K562 (cell line): ENCODE data around the gene MDN1. TPM values are rescaled to one million over a fixed set of nuclear protein-coding genes. Genes with fewer than 3 reads are reported as not detected.

Experiments used
- ATAC-seq: fragments of 200-7000 bp; cut with Tn5 transposase; 3 replicates; pipeline ENCODE4 v1.9.1; 2020; ENCODE audit warnings: moderate library complexity
- BruUV-seq: library from RNA; stranded (reverse); fragments of 400-500 nt; replicated peaks from 2 replicates; lab custom pipeline; 2021; lab: Mats Ljungman, UMichigan
- CTCF ChIA-PET: fragments of 300-600 bp; formaldehyde crosslinking; extraction: SDS; loops from one replicate; lab custom pipeline; 2021; ENCODE audit warnings: low intra/inter-chr PET ratio; lab: Yijun Ruan, JAX
- POLR2A ChIA-PET: fragments of 300-600, 350-650 bp; sonication (Branson Sonifier 250); formaldehyde crosslinking; extraction: SDS; loops from one replicate; lab custom pipeline; 2021; ENCODE audit warnings: antibody characterized with exemption, inconsistent platforms; lab: Yijun Ruan, JAX
- DNase-seq, 4 experiments: peaks; one replicate each; pipeline versions ENCODE4 v3.0.0 to v3.0.0-alpha.2; 2011 to 2018; ENCODE audit warnings: low spot score in 3 of 4, mixed read lengths in 3 of 4; ENCODE audit errors: extremely low read depth in 1 of 4
- FAIRE-seq: peaks from 2 replicates; lab custom pipeline; 2011; peaks lifted over from hg19 to GRCh38; lab: Jason Lieb, UNC
- H2AFZ ChIP-seq: 2 replicates; pipeline ENCODE4 v1.6.0; 2011; ENCODE audit warnings: low read depth, low read length, control low read depth, inconsistent platforms
- H3K27ac ChIP-seq: fragments of 200-600 bp; 3 replicates; pipeline ENCODE4 v1.8.0; 2011; ENCODE audit warnings: low read depth, mild to moderate bottlenecking, control low read depth, inconsistent platforms, low read length, moderate library complexity, mixed read lengths; ENCODE audit errors: extremely low read depth
- H3K27me3 ChIP-seq, 2 experiments: fragments of 300-600 bp in 1 of 2; 2 replicates in 1 of 2; 3 replicates in 1 of 2; pipeline versions ENCODE4 v1.6.0 to v1.8.0; 2011; ENCODE audit warnings: inconsistent platforms in 2 of 2, low read length in 2 of 2, mild to moderate bottlenecking in 1 of 2, mixed read lengths in 1 of 2, moderate library complexity in 1 of 2; ENCODE audit not compliant: control insufficient read depth in 2 of 2, insufficient read depth in 2 of 2
- H3K36me3 ChIP-seq: fragments of 300-600 bp; 3 replicates; pipeline ENCODE4 v1.8.0; 2011; ENCODE audit warnings: mild to moderate bottlenecking, low read length, inconsistent platforms; ENCODE audit not compliant: control insufficient read depth, insufficient read depth
- H3K4me1 ChIP-seq, 2 experiments: fragments of 200-600 bp in 1 of 2; replicated peaks in 1 of 2; 2 replicates in 1 of 2; 3 replicates in 1 of 2; pipeline versions ENCODE4 v1.5.1 to v1.8.0; 2011; ENCODE audit warnings: inconsistent platforms in 2 of 2, low read length in 2 of 2, mild to moderate bottlenecking in 1 of 2, mixed read lengths in 1 of 2, moderate library complexity in 1 of 2; ENCODE audit not compliant: control insufficient read depth in 2 of 2, insufficient read depth in 2 of 2
- H3K4me2 ChIP-seq: 2 replicates; pipeline ENCODE4 v1.6.1; 2011; ENCODE audit warnings: low read length, control low read depth, inconsistent platforms, mixed read lengths; ENCODE audit not compliant: insufficient read depth
- H3K4me3 ChIP-seq: fragments of 200-600 bp; sonication (generic), shearing (Covaris generic); 2 replicates; pipeline ENCODE4 v1.5.1; 2016; ENCODE audit warnings: control low read depth, inconsistent platforms
- H3K79me2 ChIP-seq: fragments of 200-600 bp; 3 replicates; pipeline ENCODE4 v1.8.0; 2011; ENCODE audit warnings: low read length, inconsistent platforms; ENCODE audit not compliant: control insufficient read depth, insufficient read depth
- H3K9ac ChIP-seq, 2 experiments: 2 replicates each; pipeline versions ENCODE4 v1.6.0 to v1.6.1; 2011; ENCODE audit warnings: low read depth in 2 of 2, low read length in 2 of 2, control low read depth in 1 of 2, inconsistent platforms in 1 of 2, mild to moderate bottlenecking in 1 of 2, mixed read lengths in 1 of 2; ENCODE audit not compliant: insufficient read depth in 1 of 2
- H3K9me1 ChIP-seq: one replicate; pipeline ENCODE4 v1.6.0; 2011; ENCODE audit warnings: inconsistent platforms, mild to moderate bottlenecking, low read length, moderate library complexity; ENCODE audit not compliant: control insufficient read depth, insufficient read depth
- H3K9me3 ChIP-seq: replicated peaks from 2 replicates; pipeline ENCODE4 v1.5.1; 2011; ENCODE audit warnings: low read depth, low read length, inconsistent platforms; ENCODE audit not compliant: control insufficient read depth, insufficient read depth
- H4K20me1 ChIP-seq: replicated peaks from 2 replicates; pipeline ENCODE4 v1.6.1; 2011; ENCODE audit warnings: low read length, inconsistent platforms, mixed read lengths; ENCODE audit not compliant: control insufficient read depth, insufficient read depth
- CBFA2T3 ChIP-seq: fragments of 450-650 bp; IDR thresholded peaks from 2 replicates; pipeline ENCODE4 v1.6.1; 2017
- E2F3 ChIP-seq: fragments of 250-450 bp; sonication (Bioruptor Pico); IDR thresholded peaks from 2 replicates; pipeline ENCODE4 v1.4.0; 2020; ENCODE audit warnings: mild to moderate bottlenecking
- ETV1 ChIP-seq: fragments of 450-650 bp; conservative IDR thresholded peaks from 2 replicates; pipeline ENCODE4 v1.6.1; 2016; ENCODE audit warnings: missing genetic modification characterization, control low read depth, low read depth, missing compliant biosample characterization
- FOSL1 ChIP-seq: fragments of 200-800 bp; sonication (Bioruptor generic); conservative IDR thresholded peaks from 2 replicates; pipeline ENCODE4 v1.6.1; 2016; ENCODE audit warnings: missing genetic modification characterization, missing compliant biosample characterization
- HNRNPL ChIP-seq: fragments of 200-400 bp; formaldehyde crosslinking; IDR thresholded peaks from 2 replicates; pipeline ENCODE4 v1.6.1; 2017; ENCODE audit warnings: low read depth, mild to moderate bottlenecking, low read length
- KAT8 ChIP-seq: fragments of 450-650 bp; IDR thresholded peaks from 2 replicates; pipeline ENCODE4 v1.6.1; 2016; ENCODE audit warnings: low read depth, mild to moderate bottlenecking
- NFE2 ChIP-seq: IDR thresholded peaks from 2 replicates; pipeline ENCODE4 v1.6.1; 2014; ENCODE audit warnings: antibody characterized with exemption, low read depth
- NRF1 ChIP-seq, 2 experiments: fragments of 450-650 bp; IDR thresholded peaks in 1 of 2; conservative IDR thresholded peaks in 1 of 2; 2 replicates each; pipeline ENCODE4 v1.6.1; 2014; ENCODE audit warnings: mild to moderate bottlenecking in 2 of 2
- PTBP1 ChIP-seq: fragments of 200-400 bp; formaldehyde crosslinking; IDR thresholded peaks from 2 replicates; pipeline ENCODE4 v1.6.1; 2017; ENCODE audit warnings: low read depth, low read length
- PYGO2 ChIP-seq: fragments of 450-650 bp; IDR thresholded peaks from 2 replicates; pipeline ENCODE4 v1.6.1; 2016; ENCODE audit warnings: mild to moderate bottlenecking, missing genetic modification characterization, moderate library complexity, missing compliant biosample characterization
- SETDB1 ChIP-seq: IDR thresholded peaks from one replicate; pipeline ENCODE4 v1.6.1; 2012; ENCODE audit warnings: low read length, control low read depth, inconsistent platforms
- TCF15 ChIP-seq: fragments of 250-450 bp; sonication (Bioruptor Pico); IDR thresholded peaks from 2 replicates; pipeline ENCODE4 v1.8.0; 2022; ENCODE audit warnings: moderate library complexity, mild to moderate bottlenecking, inconsistent platforms
- ZNF324 ChIP-seq: fragments of 250-450 bp; sonication (Bioruptor Pico); IDR thresholded peaks from 2 replicates; pipeline ENCODE4 v1.4.0; 2020; ENCODE audit warnings: mild to moderate bottlenecking
- ZNF639 ChIP-seq, 2 experiments: fragments of 200-800 bp in 1 of 2; sonication (Bioruptor generic) in 1 of 2; sonication (generic) in 1 of 2; formaldehyde crosslinking in 1 of 2; IDR thresholded peaks in 1 of 2; conservative IDR thresholded peaks in 1 of 2; 2 replicates each; pipeline versions ENCODE4 v1.5.0 to v1.6.1; 2016 to 2020; ENCODE audit warnings: missing compliant biosample characterization in 1 of 2, missing genetic modification characterization in 1 of 2, missing genetic modification reagents in 1 of 2
- ZNF644 ChIP-seq: fragments of 200-800 bp; sonication (Bioruptor generic); IDR thresholded peaks from 2 replicates; pipeline ENCODE4 v1.6.1; 2016; ENCODE audit warnings: low read depth, missing genetic modification characterization, missing compliant biosample characterization
- ZNF75A ChIP-seq: fragments of 450-650 bp; formaldehyde crosslinking; IDR thresholded peaks from 2 replicates; pipeline ENCODE4 v1.4.0; 2020; ENCODE audit warnings: mild to moderate bottlenecking
- in situ Hi-C: fragments of 300-500 bp; cut with MboI; formaldehyde crosslinking; loops from 4 replicates; pipeline ENCODE4 v1.15.0; 2018; ENCODE audit warnings: inconsistent platforms, mixed read lengths
- intact Hi-C: fragments of 100-400 bp; cut with micrococcal nuclease; formaldehyde crosslinking; loops from 2 replicates; pipeline ENCODE4 v1.14.2; 2022
- polyA plus RNA-seq, 8 experiments: library from polyadenylated mRNA; depleted of rRNA in 4 of 8; stranded (reverse) in 5 of 8; unstranded in 3 of 8; fragments of >200 nt; fragmentation: Nextera tagmentation in 2 of 8; fragmentation: Illumina TruSeq in 1 of 8; extraction: Ambion mirVana in 2 of 8; extraction: Trizol in 1 of 8; gene quantifications; 2 replicates each; pipeline versions ENCODE4 v1.2.1 to v1.2.3, GENCODE V29; 2011 to 2014; ENCODE audit warnings: inconsistent platforms in 1 of 8, missing spikeins in 1 of 8
- total RNA-seq, 7 experiments: library from RNA; depleted of rRNA in 6 of 7; stranded (reverse); fragments of >200 nt in 6 of 7; fragmentation: Illumina TruSeq in 2 of 7; extraction: Trizol in 2 of 7; gene quantifications; 2 replicates each; pipeline versions ENCODE4 v1.2.1 to v1.2.3, GENCODE V29; 2011 to 2021; ENCODE audit warnings: low replicate concordance in 1 of 7
- TF ChIP-seq, protein P1 (sequence below): fragments of 150-350 bp; conservative IDR thresholded peaks from 2 replicates; pipeline ENCODE4 v1.6.1; 2014; ENCODE audit warnings: low read length

Gene MDN1
- total and polyA plus RNA-seq, 9 of the 15 experiments (the other 6 are each of a cell fraction or from before 2014, with no cell fraction given), result 25.6 to 93.6 (median 43.0) TPM

- intact Hi-C loops, result loop anchor here (2.0 to 5.0 kb wide), 3 partner anchors 239 to 629 kb away; no protein-coding TSS in a partner anchor
- TF ChIP-seq NRF1 (conservative IDR thresholded peaks at IDR 0.05 in 1 of 2, IDR thresholded peaks at IDR 0.05 in 1 of 2), result no peak
- TF ChIP-seq SETDB1, result no peak
- TF ChIP-seq ETV1 (tag), result no peak
- no peak for TF ChIP-seq E2F3 (CRISPR knock-in tag)
- no peak for TF ChIP-seq CBFA2T3
- TF ChIP-seq TCF15 (CRISPR knock-in tag), result no peak
- no peak for TF ChIP-seq ZNF644 (tag)
- TF ChIP-seq, protein P1, sequence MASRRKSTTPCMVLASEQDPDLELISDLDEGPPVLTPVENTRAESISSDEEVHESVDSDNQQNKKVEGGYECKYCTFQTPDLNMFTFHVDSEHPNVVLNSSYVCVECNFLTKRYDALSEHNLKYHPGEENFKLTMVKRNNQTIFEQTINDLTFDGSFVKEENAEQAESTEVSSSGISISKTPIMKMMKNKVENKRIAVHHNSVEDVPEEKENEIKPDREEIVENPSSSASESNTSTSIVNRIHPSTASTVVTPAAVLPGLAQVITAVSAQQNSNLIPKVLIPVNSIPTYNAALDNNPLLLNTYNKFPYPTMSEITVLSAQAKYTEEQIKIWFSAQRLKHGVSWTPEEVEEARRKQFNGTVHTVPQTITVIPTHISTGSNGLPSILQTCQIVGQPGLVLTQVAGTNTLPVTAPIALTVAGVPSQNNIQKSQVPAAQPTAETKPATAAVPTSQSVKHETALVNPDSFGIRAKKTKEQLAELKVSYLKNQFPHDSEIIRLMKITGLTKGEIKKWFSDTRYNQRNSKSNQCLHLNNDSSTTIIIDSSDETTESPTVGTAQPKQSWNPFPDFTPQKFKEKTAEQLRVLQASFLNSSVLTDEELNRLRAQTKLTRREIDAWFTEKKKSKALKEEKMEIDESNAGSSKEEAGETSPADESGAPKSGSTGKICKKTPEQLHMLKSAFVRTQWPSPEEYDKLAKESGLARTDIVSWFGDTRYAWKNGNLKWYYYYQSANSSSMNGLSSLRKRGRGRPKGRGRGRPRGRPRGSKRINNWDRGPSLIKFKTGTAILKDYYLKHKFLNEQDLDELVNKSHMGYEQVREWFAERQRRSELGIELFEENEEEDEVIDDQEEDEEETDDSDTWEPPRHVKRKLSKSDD, result no peak
- no peak for TF ChIP-seq ZNF75A (CRISPR knock-in tag)
- no peak for TF ChIP-seq NFE2
- TF ChIP-seq ZNF324 (CRISPR knock-in tag), result no peak
- no peak for TF ChIP-seq PTBP1
- no peak for TF ChIP-seq FOSL1 (tag)
- TF ChIP-seq ZNF639 (CRISPR knock-in tag; conservative IDR thresholded peaks at IDR 0.05 in 1 of 2, IDR thresholded peaks at IDR 0.05 in 1 of 2), result no peak
- no peak for TF ChIP-seq KAT8
- TF ChIP-seq HNRNPL, result no peak
- no peak for TF ChIP-seq PYGO2 (tag)
- no TSS peak for BruUV-seq
- no peak overlapping the region for H3K4me2 ChIP-seq
- no peak overlapping the region for H3K27ac ChIP-seq
- H3K27me3 ChIP-seq, result peaks cover 0 to 23% of the 10 kb centered on the region in 2 experiments; a peak in 3 of 5 replicates
- CTCF ChIA-PET, result no interaction called here
- no peaks in the 10 kb centered on the region for H3K9me3 ChIP-seq
- H3K4me3 ChIP-seq, result no peak overlapping the region
- in situ Hi-C loops, result loop anchor here (5.0 to 25.0 kb wide), 2 partner anchors 179 to 624 kb away; partner anchors contain the start of gene ANKRD6
- POLR2A ChIA-PET, result interaction anchor here (1.6 kb wide), 1 partner anchor 15 kb away, joined by 6 read pairs; no protein-coding TSS in a partner anchor
- no peaks in the 10 kb centered on the region for H4K20me1 ChIP-seq
- H3K9me1 ChIP-seq, result no peaks in the 10 kb centered on the region
- no peaks in the 10 kb centered on the region for H3K36me3 ChIP-seq
- DNase-seq, result no peak
- no peak for FAIRE-seq
- H3K79me2 ChIP-seq, result no peaks in the 10 kb centered on the region
- no peak for ATAC-seq
- H3K9ac ChIP-seq, result no peak overlapping the region
- H2AFZ ChIP-seq, result no peak overlapping the region
- no peaks in the 10 kb centered on the region for H3K4me1 ChIP-seq
These were observed 207.9 kb downstream of the MDN1 start for GRCh38 chr6:89611666-89612065.
